Liver (tissue), 3 donors: Measurements from ENCODE around the gene CSMD2.

Experiments used
- CTCF ChIP-seq: fragments of 150-350 bp; IDR thresholded peaks from 2 replicates; pipeline ENCODE4 v1.5.1; 2017; ENCODE audit warnings: improper control_type of control experiment, low read depth, low read length; ENCODE audit not compliant: missing input control
- GABPA ChIP-seq, 2 donors: IDR thresholded peaks in 1 of 2; conservative IDR thresholded peaks in 1 of 2; 2 replicates each; pipeline ENCODE4 v1.6.1; 2016; ENCODE audit warnings: antibody characterized with exemption in 2 of 2, mild to moderate bottlenecking in 1 of 2, moderate library complexity in 1 of 2
- HNF4A ChIP-seq, 2 donors: conservative IDR thresholded peaks; 2 replicates each; pipeline ENCODE4 v1.6.1; 2016; ENCODE audit warnings: antibody characterized with exemption in 2 of 2, mild to moderate bottlenecking in 2 of 2
- JUND ChIP-seq, 2 donors: IDR thresholded peaks; 2 replicates each; pipeline ENCODE4 v1.6.1; 2016; ENCODE audit warnings: antibody characterized with exemption in 2 of 2
- MAX ChIP-seq: IDR thresholded peaks from 2 replicates; pipeline ENCODE4 v1.6.1; 2016; ENCODE audit warnings: antibody characterized with exemption
- REST ChIP-seq: IDR thresholded peaks from 2 replicates; pipeline ENCODE4 v1.6.1; 2016; ENCODE audit warnings: antibody characterized with exemption, mild to moderate bottlenecking
- ZBTB33 ChIP-seq: IDR thresholded peaks from 2 replicates; pipeline ENCODE4 v1.6.1; 2016; ENCODE audit warnings: antibody characterized with exemption
- donor health status: healthy.
- donor health status: healthy.

GRCh38 chr1:33852711-33853110, 312.3 kb downstream of the CSMD2 start:
- TF ChIP-seq ZBTB33 (no peak), MAX (no peak), CTCF (no peak), JUND (IDR thresholded peaks at IDR 0.05) (no peak), REST (no peak), HNF4A (conservative IDR thresholded peaks at IDR 0.05) (no peak), GABPA (IDR thresholded peaks at IDR 0.05 in 1 of 2, conservative IDR thresholded peaks at IDR 0.05 in 1 of 2) (no peak)
